K562 (cell line): ENCODE measurements around the gene NCAPD2.

ENCODE experiments used
- ARID2 ChIP-seq: fragments of 450-650 bp; IDR thresholded peaks from 2 replicates; pipeline ENCODE4 v1.6.1; 2017; ENCODE audit warnings: antibody characterized with exemption, mild to moderate bottlenecking
- CBX1 ChIP-seq: sonication (generic); IDR thresholded peaks from 2 replicates; pipeline ENCODE4 v1.6.1; 2016; ENCODE audit warnings: antibody characterized with exemption, low read depth, mild to moderate bottlenecking
- CC2D1A ChIP-seq: fragments of 450-650 bp; IDR thresholded peaks from 2 replicates; pipeline ENCODE4 v1.6.1; 2017; ENCODE audit warnings: mild to moderate bottlenecking
- CREB3L1 ChIP-seq: fragments of 450-650 bp; IDR thresholded peaks from 2 replicates; pipeline ENCODE4 v1.6.1; 2014; ENCODE audit warnings: low read depth, mild to moderate bottlenecking, moderate library complexity, borderline replicate concordance
- MYC ChIP-seq, 2 experiments: fragments of 250-450 bp in 1 of 2; sonication (Bioruptor Pico) in 1 of 2; IDR thresholded peaks; 2 replicates each; pipeline versions ENCODE4 v1.5.1 to v1.6.1; 2012 to 2021; ENCODE audit warnings: low read depth in 2 of 2, borderline replicate concordance in 1 of 2, improper control_type of control experiment in 1 of 2, low read length in 1 of 2, mild to moderate bottlenecking in 1 of 2, moderate library complexity in 1 of 2
- PHF8 ChIP-seq: fragments of 200-600 bp; sonication (generic); IDR thresholded peaks from 2 replicates; pipeline ENCODE4 v1.6.1; 2012; ENCODE audit warnings: mixed run types, mild to moderate bottlenecking, inconsistent platforms, low read length, moderate library complexity, borderline replicate concordance
- TCF7L2 ChIP-seq: fragments of 150-350 bp; IDR thresholded peaks from 2 replicates; pipeline ENCODE4 v1.6.1; 2016; ENCODE audit warnings: low read depth, mild to moderate bottlenecking, low read length, moderate library complexity
- ZSCAN29 ChIP-seq: fragments of 450-650 bp; IDR thresholded peaks from 2 replicates; pipeline ENCODE4 v1.6.1; 2017
- TF ChIP-seq, protein P1 (sequence below): sonication (generic); formaldehyde crosslinking; IDR thresholded peaks from 2 replicates; pipeline ENCODE4 v1.9.0; 2022; ENCODE audit warnings: mild to moderate bottlenecking, missing genetic modification reagents
- TF ChIP-seq, protein P2 (sequence below), 3 experiments: IDR thresholded peaks in 2 of 3; conservative IDR thresholded peaks in 1 of 3; 2 replicates each; pipeline ENCODE4 v1.5.1; 2011 to 2012; ENCODE audit warnings: low read length in 3 of 3, mild to moderate bottlenecking in 3 of 3, control low read depth in 2 of 3, improper control_type of control experiment in 1 of 3, inconsistent platforms in 1 of 3, low read depth in 1 of 3, mixed read lengths in 1 of 3, moderate library complexity in 1 of 3; ENCODE audit not compliant: insufficient read depth in 2 of 3

- TF ChIP-seq CBX1 = no peak
- TF ChIP-seq ZSCAN29 = no peak
- no peak for TF ChIP-seq CC2D1A
- no peak for TF ChIP-seq TCF7L2
- TF ChIP-seq, protein P1, sequence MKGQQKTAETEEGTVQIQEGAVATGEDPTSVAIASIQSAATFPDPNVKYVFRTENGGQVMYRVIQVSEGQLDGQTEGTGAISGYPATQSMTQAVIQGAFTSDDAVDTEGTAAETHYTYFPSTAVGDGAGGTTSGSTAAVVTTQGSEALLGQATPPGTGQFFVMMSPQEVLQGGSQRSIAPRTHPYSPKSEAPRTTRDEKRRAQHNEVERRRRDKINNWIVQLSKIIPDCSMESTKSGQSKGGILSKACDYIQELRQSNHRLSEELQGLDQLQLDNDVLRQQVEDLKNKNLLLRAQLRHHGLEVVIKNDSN (CRISPR knock-in tag) = no peak
- TF ChIP-seq CREB3L1 = no peak
- TF ChIP-seq PHF8 = no peak
- TF ChIP-seq ARID2 = no peak
- no peak for TF ChIP-seq MYC (IDR thresholded peaks at IDR 0.05; ENCODE audit: low read depth, low read length)
- TF ChIP-seq MYC (CRISPR knock-in tag; IDR thresholded peaks at IDR 0.05; ENCODE audit: borderline replicate concordance, low read depth) = no peak
- TF ChIP-seq, protein P2, sequence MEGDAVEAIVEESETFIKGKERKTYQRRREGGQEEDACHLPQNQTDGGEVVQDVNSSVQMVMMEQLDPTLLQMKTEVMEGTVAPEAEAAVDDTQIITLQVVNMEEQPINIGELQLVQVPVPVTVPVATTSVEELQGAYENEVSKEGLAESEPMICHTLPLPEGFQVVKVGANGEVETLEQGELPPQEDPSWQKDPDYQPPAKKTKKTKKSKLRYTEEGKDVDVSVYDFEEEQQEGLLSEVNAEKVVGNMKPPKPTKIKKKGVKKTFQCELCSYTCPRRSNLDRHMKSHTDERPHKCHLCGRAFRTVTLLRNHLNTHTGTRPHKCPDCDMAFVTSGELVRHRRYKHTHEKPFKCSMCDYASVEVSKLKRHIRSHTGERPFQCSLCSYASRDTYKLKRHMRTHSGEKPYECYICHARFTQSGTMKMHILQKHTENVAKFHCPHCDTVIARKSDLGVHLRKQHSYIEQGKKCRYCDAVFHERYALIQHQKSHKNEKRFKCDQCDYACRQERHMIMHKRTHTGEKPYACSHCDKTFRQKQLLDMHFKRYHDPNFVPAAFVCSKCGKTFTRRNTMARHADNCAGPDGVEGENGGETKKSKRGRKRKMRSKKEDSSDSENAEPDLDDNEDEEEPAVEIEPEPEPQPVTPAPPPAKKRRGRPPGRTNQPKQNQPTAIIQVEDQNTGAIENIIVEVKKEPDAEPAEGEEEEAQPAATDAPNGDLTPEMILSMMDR (IDR thresholded peaks at IDR 0.05 in 2 of 3, conservative IDR thresholded peaks at IDR 0.05 in 1 of 3; ENCODE audit: insufficient read depth in 2 of 3, low read depth in 1 of 3, low read length in 3 of 3) = peak in 2 of 3 experiments; percentile 10 to 30; a peak in 1 of 6 replicates
Measured at GRCh38 chr12:6539707-6540134, 45.8 kb downstream of the NCAPD2 start.
